IPS-20b (cell line): Measurements from ENCODE around the gene CORO1C.

ENCODE experiments used
- H3K27ac ChIP-seq: one replicate; pipeline ENCODE4 v1.5.1; 2013; ENCODE audit warnings: low read length
- H3K27me3 ChIP-seq: 2 replicates; pipeline ENCODE4 v1.6.1; 2013; ENCODE audit warnings: mild to moderate bottlenecking, low read length, inconsistent platforms; ENCODE audit not compliant: insufficient read depth
- H3K36me3 ChIP-seq: 2 replicates; pipeline ENCODE4 v1.6.1; 2013; ENCODE audit warnings: low read depth, mild to moderate bottlenecking, inconsistent platforms, low read length, moderate library complexity; ENCODE audit not compliant: insufficient read depth
- H3K4me1 ChIP-seq: 2 replicates; pipeline ENCODE4 v1.6.1; 2013; ENCODE audit warnings: mild to moderate bottlenecking, control low read depth, inconsistent platforms, low read length, moderate library complexity; ENCODE audit not compliant: insufficient read depth
- H3K4me3 ChIP-seq: 2 replicates; pipeline ENCODE4 v1.5.1; 2013; ENCODE audit warnings: mild to moderate bottlenecking, low read length, inconsistent platforms
- H3K9ac ChIP-seq: 2 replicates; pipeline ENCODE4 v1.6.1; 2013; ENCODE audit warnings: low read depth, mild to moderate bottlenecking, inconsistent platforms, low read length, moderate library complexity
- H3K9me3 ChIP-seq: 2 replicates; pipeline ENCODE4 v1.6.1; 2013; ENCODE audit warnings: mild to moderate bottlenecking, low read depth, low read length, inconsistent platforms; ENCODE audit not compliant: insufficient read depth

The CORO1C gene

DNA sequence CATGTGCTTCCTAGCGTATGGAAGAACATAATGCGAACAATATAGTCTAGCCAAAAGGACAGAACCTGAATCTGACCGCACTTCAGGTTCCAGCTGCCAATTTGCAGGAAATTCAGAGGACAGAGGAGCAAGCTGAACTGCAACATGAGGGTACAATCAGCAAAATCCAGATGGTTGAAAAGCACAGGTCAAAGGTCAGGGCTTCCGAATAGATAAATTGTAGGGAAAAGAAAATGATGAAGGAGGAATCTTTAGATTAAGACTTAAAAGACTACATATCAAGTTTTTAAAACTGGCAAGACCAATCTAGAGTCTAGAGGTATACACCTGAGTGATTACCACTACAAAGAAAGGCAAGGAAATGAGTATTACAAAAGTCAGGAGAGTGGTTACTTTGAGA, 55.5 kb downstream of the CORO1C start:
- H3K27me3 ChIP-seq: no peaks in the 10 kb centered on the region
- H3K36me3 ChIP-seq: peaks cover 27% of the 10 kb centered on the region
- H3K9ac ChIP-seq: no peak overlapping the region
- H3K9me3 ChIP-seq: no peaks in the 10 kb centered on the region
- no peak overlapping the region for H3K27ac ChIP-seq
- no peak overlapping the region for H3K4me3 ChIP-seq
- no peaks in the 10 kb centered on the region for H3K4me1 ChIP-seq

DNA sequence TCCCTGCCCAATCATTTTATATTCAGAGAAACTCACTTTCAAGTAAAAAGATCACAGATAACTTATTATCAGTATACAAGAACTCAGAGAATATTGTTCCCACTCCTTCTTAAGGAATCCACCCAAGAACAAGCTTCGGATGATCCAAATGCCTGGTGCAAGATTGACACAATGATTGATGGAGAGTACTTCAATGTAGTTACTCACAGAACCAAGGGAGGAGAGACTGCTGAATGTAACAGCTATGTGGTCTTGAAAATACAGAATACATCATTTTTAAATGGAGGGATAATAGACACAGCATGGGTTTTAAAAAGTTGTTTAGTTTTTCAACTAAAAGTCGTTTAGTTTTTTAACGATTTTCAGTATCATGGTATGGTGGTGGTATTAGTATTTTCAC, 59.3 kb downstream of the CORO1C start:
- Histone ChIP-seq H3K36me3 (peaks cover 15% of the 10 kb centered on the region; the same call in 1 of the 2 replicates), H3K9me3 (no peaks in the 10 kb centered on the region), H3K9ac (no peak overlapping the region), H3K4me1 (no peaks in the 10 kb centered on the region), H3K4me3 (no peak overlapping the region), H3K27me3 (no peaks in the 10 kb centered on the region), H3K27ac (no peak overlapping the region)

DNA sequence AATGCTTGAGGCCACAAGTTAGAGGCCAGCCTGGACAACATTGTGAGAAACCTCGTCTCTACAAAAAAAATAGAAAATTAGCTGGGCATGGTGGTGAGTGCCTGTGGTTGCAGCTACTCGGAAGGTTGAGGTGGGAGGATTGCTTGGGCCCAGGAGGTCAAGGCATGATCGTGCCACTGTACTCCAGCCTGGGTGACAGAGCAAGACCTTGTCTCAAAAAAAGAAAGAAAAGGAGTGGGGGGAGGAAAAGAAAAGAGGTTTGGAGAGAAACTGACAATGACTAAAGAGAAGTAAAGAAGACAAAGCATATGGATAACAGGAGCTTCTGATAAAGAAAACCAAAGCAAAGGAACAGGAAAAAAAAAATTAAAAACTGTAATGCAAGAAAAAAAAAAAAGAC, 60.2 kb downstream of the CORO1C start:
- H3K9ac ChIP-seq: no peak overlapping the region
- H3K36me3 ChIP-seq: peaks cover 10% of the 10 kb centered on the region; the same call in 1 of the 2 replicates
- H3K27me3 ChIP-seq: no peaks in the 10 kb centered on the region
- no peak overlapping the region for H3K4me3 ChIP-seq
- no peak overlapping the region for H3K27ac ChIP-seq
- no peaks in the 10 kb centered on the region for H3K4me1 ChIP-seq
- no peaks in the 10 kb centered on the region for H3K9me3 ChIP-seq

DNA sequence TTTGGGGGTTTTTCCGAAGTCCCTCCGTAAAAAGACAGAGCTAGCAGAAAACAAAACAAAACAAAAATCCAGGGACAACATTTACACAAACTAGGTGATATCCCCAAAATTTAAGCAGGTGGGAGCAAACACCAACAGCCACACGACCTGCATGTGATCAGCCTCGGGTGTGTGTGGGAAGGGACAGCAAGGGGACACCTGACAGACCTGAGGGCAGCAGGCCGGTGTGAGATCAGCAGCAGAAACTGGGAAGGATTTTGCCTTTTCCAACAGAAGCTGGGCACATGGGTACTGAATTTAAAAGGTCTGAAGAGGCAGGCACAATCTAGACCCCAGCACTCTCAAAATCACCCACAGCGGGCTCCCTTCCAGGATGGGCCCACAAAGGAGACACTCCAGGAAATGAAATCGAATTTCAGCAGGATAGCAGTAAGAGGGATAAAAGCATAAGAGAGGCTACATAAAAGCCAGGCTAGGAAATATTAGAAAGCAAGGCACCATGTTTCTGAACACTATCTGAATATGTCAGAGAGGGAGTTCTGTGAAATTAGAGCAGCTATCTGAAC, 61.2 kb downstream of the CORO1C start:
- H3K4me3 ChIP-seq: no peak overlapping the region
- 0 out of 2 replicates have a peak overlapping the region, but pooled peaks have one; percentile 7 for H3K9ac ChIP-seq
- no peaks in the 10 kb centered on the region for H3K9me3 ChIP-seq
- H3K36me3 ChIP-seq: 0 out of 2 replicates have a peak, but pooled peaks cover 6% of the 10 kb centered on the region
- no peak overlapping the region for H3K27ac ChIP-seq
- no peaks in the 10 kb centered on the region for H3K27me3 ChIP-seq
- H3K4me1 ChIP-seq: no peaks in the 10 kb centered on the region

DNA sequence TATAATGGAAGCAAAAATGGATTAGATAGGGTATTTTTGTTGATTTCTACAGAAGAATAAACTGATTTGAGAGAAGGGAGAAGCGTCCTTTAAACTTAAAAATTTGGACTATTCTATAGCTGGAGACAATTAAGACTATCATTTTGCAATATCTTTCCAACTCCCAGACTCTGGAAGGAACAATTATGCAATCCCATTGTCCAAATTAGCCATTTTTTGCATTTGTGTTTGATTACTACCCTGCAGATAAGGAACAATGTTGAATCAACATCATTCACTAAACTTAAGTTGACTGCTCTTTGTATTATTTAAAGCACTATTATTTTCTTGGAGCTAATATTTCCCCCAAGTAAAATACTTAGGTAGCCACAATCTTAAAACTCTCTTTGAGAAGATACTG, 62.8 kb downstream of the CORO1C start:
- Histone ChIP-seq H3K9me3 (no peaks in the 10 kb centered on the region), H3K4me3 (no peak overlapping the region), H3K9ac (no peak overlapping the region), H3K27ac (no peak overlapping the region), H3K4me1 (peaks cover 8% of the 10 kb centered on the region; the same call in 1 of the 2 replicates), H3K27me3 (no peaks in the 10 kb centered on the region), H3K36me3 (no peaks in the 10 kb centered on the region)

DNA sequence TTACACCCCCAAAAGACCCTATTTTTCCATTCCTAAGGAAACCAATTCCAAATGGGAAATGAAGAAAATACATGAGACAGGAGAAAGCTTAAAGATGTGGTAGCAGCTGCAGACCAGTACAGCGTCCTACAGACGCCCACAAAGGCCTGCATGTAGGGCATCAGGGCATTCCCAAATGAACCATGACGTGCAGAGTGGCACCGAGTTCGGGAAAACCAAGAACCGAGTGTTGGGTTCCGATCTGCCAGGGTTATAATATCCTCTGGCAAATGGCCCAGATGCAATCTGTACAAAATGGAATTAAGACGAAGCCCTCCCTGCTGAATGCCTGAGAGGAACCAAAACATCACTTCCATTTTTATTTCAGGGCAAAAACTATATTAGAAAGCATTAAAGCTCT, 63.3 kb downstream of the CORO1C start:
- H3K9me3 ChIP-seq: no peaks in the 10 kb centered on the region
- H3K4me1 ChIP-seq: peaks cover 8% of the 10 kb centered on the region; the same call in 1 of the 2 replicates
- H3K27me3 ChIP-seq: no peaks in the 10 kb centered on the region
- no peaks in the 10 kb centered on the region for H3K36me3 ChIP-seq
- H3K27ac ChIP-seq: no peak overlapping the region
- H3K4me3 ChIP-seq: no peak overlapping the region
- no peak overlapping the region for H3K9ac ChIP-seq

DNA sequence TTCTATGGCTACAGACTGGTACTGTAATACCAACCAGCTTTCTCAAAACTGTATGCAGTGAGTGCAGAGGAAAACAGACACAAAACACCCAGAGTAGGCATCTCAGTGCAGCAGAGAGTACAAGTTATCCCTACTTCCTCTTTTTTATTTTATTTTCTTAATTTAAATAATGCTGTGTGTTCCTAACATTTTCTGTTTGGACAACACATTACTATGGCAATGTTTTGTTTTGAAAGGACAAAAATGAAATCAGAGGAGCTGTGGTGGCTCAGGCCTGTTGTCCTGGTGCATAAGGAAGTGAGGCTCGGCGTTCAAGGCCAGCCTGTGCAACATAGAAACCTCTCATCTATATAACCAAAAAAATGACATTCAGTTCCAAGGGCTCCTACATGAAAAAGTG, 64.0 kb downstream of the CORO1C start:
- Histone ChIP-seq H3K9ac (no peak overlapping the region), H3K9me3 (no peaks in the 10 kb centered on the region), H3K27me3 (no peaks in the 10 kb centered on the region), H3K4me1 (peaks cover 8% of the 10 kb centered on the region; the same call in 1 of the 2 replicates), H3K27ac (no peak overlapping the region), H3K36me3 (no peaks in the 10 kb centered on the region), H3K4me3 (no peak overlapping the region)

DNA sequence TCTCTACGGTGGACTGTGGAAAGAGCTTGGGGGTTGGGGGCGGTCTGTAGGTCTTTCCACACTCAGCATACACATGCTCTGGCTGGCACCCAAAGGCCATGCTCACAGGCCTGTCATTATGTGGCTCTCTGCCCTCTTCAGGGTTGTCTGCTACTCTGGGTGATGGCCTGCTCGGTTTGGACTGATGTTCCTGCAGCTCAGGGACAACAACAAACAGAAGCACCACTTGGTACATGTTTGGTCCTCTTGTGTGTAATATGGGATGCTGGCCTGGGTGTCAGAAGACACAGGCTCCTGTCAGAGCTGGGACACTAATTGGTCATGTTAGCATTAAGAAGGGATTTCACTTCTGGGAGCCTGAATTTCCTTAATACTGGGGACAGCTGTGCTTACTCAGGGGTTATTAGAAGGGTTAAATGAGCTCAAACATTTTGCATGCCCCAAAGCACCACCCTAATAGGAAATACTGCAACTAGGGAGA, 64.9 kb downstream of the CORO1C start:
- Histone ChIP-seq H3K4me3 (no peak overlapping the region), H3K9ac (no peak overlapping the region), H3K36me3 (0 out of 2 replicates have a peak, but pooled peaks cover 7% of the 10 kb centered on the region), H3K27ac (no peak overlapping the region), H3K4me1 (peaks cover 8% of the 10 kb centered on the region; the same call in 1 of the 2 replicates), H3K9me3 (no peaks in the 10 kb centered on the region), H3K27me3 (no peaks in the 10 kb centered on the region)

DNA sequence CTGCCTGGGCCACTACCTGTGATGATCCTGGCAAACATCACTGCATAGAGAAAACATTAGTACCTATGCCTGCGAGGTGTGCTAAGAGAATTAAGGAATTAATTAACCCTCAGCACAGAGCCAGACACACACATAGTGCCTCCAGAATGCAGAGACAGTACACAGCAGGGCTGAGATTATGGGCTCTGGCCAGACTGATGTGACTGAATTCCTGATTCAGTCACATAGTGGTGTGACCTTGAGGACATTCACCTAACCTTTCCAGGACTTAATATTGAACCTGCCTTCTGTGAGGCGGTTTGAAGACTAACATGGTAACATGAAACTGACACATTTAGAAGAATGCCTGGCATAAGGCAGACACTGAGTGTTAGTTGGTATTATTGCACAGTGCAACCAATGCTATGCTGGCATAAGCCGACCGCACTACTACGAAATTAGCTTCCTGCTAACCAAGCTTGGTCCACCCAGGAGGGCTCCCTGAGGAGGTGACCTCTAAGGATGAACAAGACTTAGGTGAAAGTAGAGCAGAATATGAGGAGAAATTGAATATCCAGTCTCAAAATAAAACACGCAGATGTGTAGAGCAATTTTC, 65.6 kb downstream of the CORO1C start:
- no peak overlapping the region; the same call in 1 of the 2 replicates for H3K9ac ChIP-seq
- peak overlapping the region; percentile 8 for H3K27ac ChIP-seq
- H3K4me3 ChIP-seq: no peak overlapping the region
- 0 out of 2 replicates have a peak, but pooled peaks cover 11% of the 10 kb centered on the region for H3K36me3 ChIP-seq
- H3K9me3 ChIP-seq: no peaks in the 10 kb centered on the region
- H3K4me1 ChIP-seq: peaks cover 8% of the 10 kb centered on the region; the same call in 1 of the 2 replicates
- no peaks in the 10 kb centered on the region for H3K27me3 ChIP-seq

DNA sequence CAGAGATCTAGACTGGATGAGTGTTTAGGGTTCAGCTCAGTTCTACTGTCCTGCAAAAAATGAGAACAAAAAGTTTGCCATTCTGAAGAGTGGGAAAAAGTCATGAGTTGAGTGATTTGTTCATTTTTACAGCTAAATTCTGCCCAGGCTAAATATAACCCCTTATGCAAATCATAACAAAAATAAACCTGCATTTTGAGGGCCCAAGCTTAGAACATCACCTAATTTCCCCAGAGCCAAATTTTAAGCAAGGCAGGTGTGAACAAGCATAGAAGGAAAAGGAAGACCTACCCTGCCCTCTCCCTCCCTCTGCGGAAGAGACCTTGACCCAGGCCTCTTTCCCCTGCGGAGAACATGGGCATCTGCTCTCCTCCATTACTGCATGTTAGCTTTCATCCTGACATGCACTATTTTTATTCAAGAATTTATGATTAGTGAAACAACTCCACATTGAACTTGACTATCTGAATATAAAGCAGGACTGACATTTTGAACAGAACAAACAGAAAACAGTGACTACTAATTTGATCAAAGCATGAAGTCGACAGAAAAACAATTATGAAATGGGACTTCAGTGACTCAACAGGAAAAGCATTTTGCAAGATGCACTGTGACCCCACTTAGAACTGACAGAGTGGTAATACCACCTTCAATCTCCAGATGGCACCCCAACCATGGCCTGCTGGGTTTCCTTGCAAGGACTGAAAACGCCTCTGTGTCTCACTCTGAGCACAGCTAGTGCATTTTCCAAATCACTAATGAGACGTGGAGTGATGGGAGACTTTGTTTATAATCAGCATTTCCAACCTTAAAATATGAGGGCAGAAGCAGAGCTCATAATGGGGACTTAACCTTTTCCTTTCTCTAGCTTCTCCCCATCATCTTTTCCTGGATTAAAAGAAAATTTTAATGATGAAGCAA, 66.7 kb downstream of the CORO1C start:
- H3K27ac ChIP-seq: peak overlapping the region; percentile 16
- H3K9ac ChIP-seq: no peak overlapping the region; the same call in 1 of the 2 replicates
- no peaks in the 10 kb centered on the region for H3K27me3 ChIP-seq
- H3K4me1 ChIP-seq: peaks cover 8% of the 10 kb centered on the region; the same call in 1 of the 2 replicates
- no peaks in the 10 kb centered on the region for H3K9me3 ChIP-seq
- no peak overlapping the region for H3K4me3 ChIP-seq
- H3K36me3 ChIP-seq: peaks cover 14% of the 10 kb centered on the region; the same call in 1 of the 2 replicates

DNA sequence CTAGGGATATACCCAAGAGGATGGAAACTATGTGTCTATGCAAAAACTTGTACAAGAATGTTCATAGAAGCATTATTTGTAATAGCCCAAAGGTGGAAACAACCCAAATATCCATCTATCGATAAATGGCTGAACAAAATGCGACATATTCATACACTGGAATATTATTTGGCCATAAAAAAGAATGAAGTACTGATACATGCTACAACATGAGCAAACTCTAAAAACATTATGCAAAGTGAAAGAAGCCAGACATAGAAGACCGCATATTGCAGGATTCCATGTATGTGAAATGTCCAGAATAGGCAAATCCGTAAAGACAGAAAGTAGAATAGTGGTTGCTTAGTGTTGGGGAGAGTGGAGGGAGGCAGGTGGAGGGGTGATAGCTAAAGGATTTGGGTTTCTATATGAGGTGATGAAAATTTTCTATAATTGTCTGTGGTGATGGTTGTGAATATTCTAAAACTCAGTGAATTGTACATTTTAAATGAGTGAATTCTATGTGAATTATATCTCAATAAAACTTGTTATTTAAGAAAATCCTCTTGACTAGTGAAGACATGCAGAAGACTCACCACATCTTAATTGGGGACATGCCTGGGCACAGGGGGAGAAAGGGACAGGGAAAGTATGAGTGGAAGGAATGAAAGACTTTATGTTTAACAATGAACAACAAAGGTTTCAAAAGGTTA, 67.8 kb downstream of the CORO1C start:
- H3K9me3 ChIP-seq: no peaks in the 10 kb centered on the region
- H3K4me1 ChIP-seq: peaks cover 8% of the 10 kb centered on the region; the same call in 1 of the 2 replicates
- no peaks in the 10 kb centered on the region for H3K27me3 ChIP-seq
- peaks cover 25% of the 10 kb centered on the region for H3K36me3 ChIP-seq
- no peak overlapping the region for H3K9ac ChIP-seq
- H3K4me3 ChIP-seq: no peak overlapping the region
- no peak overlapping the region for H3K27ac ChIP-seq
